HepG2 (cell line): ENCODE results near the gene CELSR3. TPM values are rescaled to one million over a fixed set of nuclear protein-coding genes. Genes with fewer than 3 reads are reported as not detected.

Experiments used
- ATAC-seq: fragments of 200-7000 bp; cut with Tn5 transposase; 3 replicates; pipeline ENCODE4 v1.9.1; 2020; ENCODE audit warnings: mild to moderate bottlenecking, moderate library complexity
- BruUV-seq: library from RNA; stranded (reverse); fragments of 400-500 nt; replicated peaks from 2 replicates; lab custom pipeline; 2021; lab: Mats Ljungman, UMichigan
- CTCF ChIA-PET: fragments of 300-600 bp; formaldehyde crosslinking; extraction: SDS; loops from one replicate; lab custom pipeline; 2021; ENCODE audit warnings: low total read pairs, inconsistent platforms, low intra/inter-chr PET ratio; lab: Yijun Ruan, JAX
- POLR2A ChIA-PET: fragments of 350-600 bp; sonication (Branson Sonifier 250); formaldehyde crosslinking; loops from one replicate; lab custom pipeline; 2020; ENCODE audit warnings: antibody characterized with exemption, inconsistent platforms; lab: Yijun Ruan, JAX
- DNase-seq: peaks from one replicate; pipeline ENCODE4 v3.0.0-alpha.2; 2015; ENCODE audit warnings: low spot score
- FAIRE-seq: peaks from 3 replicates; lab custom pipeline; 2011; peaks lifted over from hg19 to GRCh38; lab: Jason Lieb, UNC
- H2AFZ ChIP-seq: one replicate; pipeline ENCODE4 v1.6.1; 2011; ENCODE audit warnings: low read length, inconsistent platforms
- H3K27ac ChIP-seq: fragments of 300-600 bp; 3 replicates; pipeline ENCODE4 v1.8.0; 2011; ENCODE audit warnings: mixed run types, mild to moderate bottlenecking, mixed read lengths, low read length, inconsistent platforms; ENCODE audit not compliant: insufficient read depth; ENCODE audit errors: extremely low read length
- H3K27me3 ChIP-seq, 2 experiments: fragments of 200-600 bp in 1 of 2; 2 replicates in 1 of 2; 3 replicates in 1 of 2; pipeline versions ENCODE4 v1.6.0 to v1.8.0; 2011; ENCODE audit warnings: low read length in 2 of 2, mild to moderate bottlenecking in 2 of 2, moderate library complexity in 2 of 2, inconsistent platforms in 1 of 2; ENCODE audit not compliant: insufficient read depth in 2 of 2, control insufficient read depth in 1 of 2
- H3K36me3 ChIP-seq, 2 experiments: fragments of 200-600 bp in 1 of 2; replicated peaks in 1 of 2; 2 replicates in 1 of 2; 3 replicates in 1 of 2; pipeline versions ENCODE4 v1.5.1 to v1.8.0; 2011; ENCODE audit warnings: low read length in 2 of 2, inconsistent platforms in 1 of 2; ENCODE audit not compliant: insufficient read depth in 2 of 2, control insufficient read depth in 1 of 2
- H3K4me1 ChIP-seq: 2 replicates; pipeline ENCODE4 v1.5.1; 2012; ENCODE audit warnings: low read length, inconsistent platforms; ENCODE audit not compliant: insufficient read depth
- H3K4me2 ChIP-seq: 2 replicates; pipeline ENCODE4 v1.6.0; 2011; ENCODE audit warnings: low read depth, low read length, inconsistent platforms
- H3K4me3 ChIP-seq, 3 experiments: fragments of 200-600 bp in 1 of 3; sonication (generic), shearing (Covaris generic) in 1 of 3; replicated peaks in 1 of 3; 2 replicates each; pipeline ENCODE4 v1.5.1; 2011 to 2016; ENCODE audit warnings: low read length in 3 of 3, inconsistent platforms in 2 of 3, low read depth in 2 of 3, mild to moderate bottlenecking in 2 of 3, control low read depth in 1 of 3, mixed read lengths in 1 of 3; ENCODE audit not compliant: insufficient read depth in 1 of 3
- H3K79me2 ChIP-seq: one replicate; pipeline ENCODE4 v1.6.1; 2011; ENCODE audit warnings: low read length, inconsistent platforms; ENCODE audit not compliant: insufficient read depth
- H3K9ac ChIP-seq: 2 replicates; pipeline ENCODE4 v1.6.0; 2011; ENCODE audit warnings: mild to moderate bottlenecking, low read depth, low read length, inconsistent platforms; ENCODE audit not compliant: insufficient read depth
- H3K9me3 ChIP-seq: 2 replicates; pipeline ENCODE4 v1.5.1; 2012; ENCODE audit warnings: mild to moderate bottlenecking, low read length
- H4K20me1 ChIP-seq: 2 replicates; pipeline ENCODE4 v1.6.0; 2011; ENCODE audit warnings: inconsistent platforms, mild to moderate bottlenecking, low read length, moderate library complexity; ENCODE audit not compliant: insufficient read depth
- ATF7-NPFF ChIP-seq: sonication (generic); formaldehyde crosslinking; IDR thresholded peaks from 2 replicates; pipeline ENCODE4 v1.8.1; 2023; ENCODE audit warnings: mild to moderate bottlenecking, low read depth, missing genetic modification reagents, moderate library complexity
- ERF ChIP-seq: IDR thresholded peaks from 2 replicates; pipeline ENCODE4 v1.6.1; 2018; ENCODE audit warnings: missing biosample characterization, missing genetic modification reagents
- FOXM1 ChIP-seq: sonication (generic); formaldehyde crosslinking; IDR thresholded peaks from 2 replicates; pipeline ENCODE4 v1.5.0; 2020; ENCODE audit warnings: missing genetic modification reagents
- MTF2 ChIP-seq: sonication (generic); formaldehyde crosslinking; IDR thresholded peaks from 2 replicates; pipeline ENCODE4 v1.5.0; 2020; ENCODE audit warnings: missing genetic modification reagents, borderline replicate concordance
- NFIC ChIP-seq: IDR thresholded peaks from 2 replicates; pipeline ENCODE4 v1.6.1; 2012; ENCODE audit warnings: mild to moderate bottlenecking, low read length, inconsistent platforms
- POGZ ChIP-seq: sonication (generic); formaldehyde crosslinking; IDR thresholded peaks from 2 replicates; pipeline ENCODE4 v1.4.0; 2020; ENCODE audit warnings: mild to moderate bottlenecking, missing genetic modification reagents
- SIX4 ChIP-seq: sonication (generic); formaldehyde crosslinking; IDR thresholded peaks from 2 replicates; pipeline ENCODE4 v1.4.0; 2020; ENCODE audit warnings: missing genetic modification reagents
- SNAPC2 ChIP-seq: sonication (generic); formaldehyde crosslinking; IDR thresholded peaks from 2 replicates; pipeline ENCODE4 v1.8.1; 2022; ENCODE audit warnings: mild to moderate bottlenecking, missing genetic modification reagents
- TEAD2 ChIP-seq: sonication (generic); formaldehyde crosslinking; IDR thresholded peaks from 2 replicates; pipeline ENCODE4 v1.9.0; 2021; ENCODE audit warnings: missing genetic modification reagents
- ZNF552 ChIP-seq: sonication (generic); formaldehyde crosslinking; IDR thresholded peaks from 2 replicates; pipeline ENCODE4 v1.9.0; 2022; ENCODE audit warnings: missing genetic modification reagents, mild to moderate bottlenecking, borderline replicate concordance
- ZNF562 ChIP-seq: sonication (generic); formaldehyde crosslinking; IDR thresholded peaks from 2 replicates; pipeline ENCODE4 v1.8.0; 2022; ENCODE audit warnings: missing genetic modification reagents, borderline replicate concordance
- ZNF563 ChIP-seq: sonication (generic); formaldehyde crosslinking; IDR thresholded peaks from 2 replicates; pipeline ENCODE4 v1.8.0; 2022; ENCODE audit warnings: mild to moderate bottlenecking, moderate library complexity, missing genetic modification reagents
- ZNF564 ChIP-seq: sonication (generic); formaldehyde crosslinking; IDR thresholded peaks from 2 replicates; pipeline ENCODE4 v1.8.1; 2023; ENCODE audit warnings: mild to moderate bottlenecking, missing genetic modification reagents
- ZNF616 ChIP-seq: sonication (generic); formaldehyde crosslinking; IDR thresholded peaks from 2 replicates; pipeline ENCODE4 v1.5.0; 2020; ENCODE audit warnings: low read depth, mild to moderate bottlenecking, missing genetic modification reagents
- ZNF83 ChIP-seq: sonication (generic); formaldehyde crosslinking; IDR thresholded peaks from 2 replicates; pipeline ENCODE4 v1.4.0; 2020; ENCODE audit warnings: missing genetic modification reagents, mild to moderate bottlenecking, borderline replicate concordance
- WGBS: methylation state at CpG from one replicate; pipeline ENCODE4 v1.1.6; 2017; ENCODE audit warnings: low lambda C conversion rate; 5-methylcytosine and 5-hydroxymethylcytosine counted together
- in situ Hi-C: cut with HindIII; loops from 2 replicates; pipeline ENCODE4 v1.10.0; 2017; ENCODE audit warnings: low pct_unique_long_range_greater_than_20kb; ENCODE audit not compliant: extremely low pct_ligation_motif_present
- intact Hi-C: fragments of 100-400 bp; cut with micrococcal nuclease; formaldehyde crosslinking; loops from one replicate; pipeline ENCODE4 v1.10.0; 2022; ENCODE audit not compliant: unreplicated experiment
- polyA plus RNA-seq, 8 experiments: library from polyadenylated mRNA; depleted of rRNA in 3 of 8; stranded (reverse) in 7 of 8; unstranded in 1 of 8; fragments of >200 nt; fragmentation: Illumina TruSeq in 4 of 8; extraction: Trizol in 4 of 8; gene quantifications; 2 replicates each; pipeline versions ENCODE4 v1.2.1 to v1.2.3, GENCODE V29; 2011 to 2016; ENCODE audit warnings: low read depth in 4 of 8, missing spikeins in 1 of 8, mixed read lengths in 1 of 8; ENCODE audit not compliant: insufficient read depth in 1 of 8
- total RNA-seq, 5 experiments: library from RNA; depleted of rRNA; stranded (reverse); fragments of >200 nt; fragmentation: Illumina TruSeq; extraction: Trizol; gene quantifications; 2 replicates each; pipeline ENCODE4 v1.2.3, GENCODE V29; 2016; ENCODE audit warnings: low read depth in 1 of 5
- TF ChIP-seq, protein P1 (sequence below): IDR thresholded peaks from 2 replicates; pipeline ENCODE4 v1.6.1; 2016; ENCODE audit warnings: missing compliant biosample characterization, missing genetic modification reagents, borderline replicate concordance
- TF ChIP-seq, protein P2 (sequence below): sonication (generic); formaldehyde crosslinking; IDR thresholded peaks from 2 replicates; pipeline ENCODE4 v1.4.0; 2020; ENCODE audit warnings: mild to moderate bottlenecking, missing genetic modification reagents, borderline replicate concordance

The CELSR3 gene
- total and polyA plus RNA-seq, 2 of the 13 experiments (the other 11 are each of a cell fraction or from before 2014, with no cell fraction given) = 5.4 to 6.7 TPM

DNA sequence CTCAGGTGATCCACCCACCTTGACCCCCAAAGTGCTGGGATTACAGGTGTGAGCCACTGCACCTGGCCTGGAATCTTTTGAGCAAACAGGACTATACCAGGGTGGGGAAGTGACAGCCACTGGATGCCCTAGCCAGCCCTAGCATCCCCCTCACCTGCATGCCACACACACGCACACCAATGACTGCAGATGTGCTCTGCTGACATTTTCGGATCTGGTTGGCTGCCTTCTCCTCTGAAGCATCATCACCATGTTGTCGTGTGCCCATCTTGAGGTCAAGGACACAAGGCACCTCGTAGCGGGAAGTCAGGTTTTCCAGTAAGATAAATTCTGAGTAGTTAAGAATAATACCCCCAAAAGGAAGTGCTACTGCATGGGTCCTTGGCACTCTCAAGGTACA is 26.7 kb upstream of the CELSR3 start:
- Histone ChIP-seq H3K27me3 (no peaks in the 10 kb centered on the region; a peak in 2 of 5 replicates), H3K4me1 (peaks cover 10% of the 10 kb centered on the region), H3K79me2 (peaks cover 10% of the 10 kb centered on the region), H3K9me3 (no peaks in the 10 kb centered on the region), H4K20me1 (no peaks in the 10 kb centered on the region), H3K9ac (no peak overlapping the region), H3K4me3 (no peak overlapping the region), H3K27ac (no peak overlapping the region), H2AFZ (no peak overlapping the region), H3K4me2 (no peak overlapping the region), H3K36me3 (peaks cover 26 to 64% of the 10 kb centered on the region in 2 experiments)
- ATAC-seq (no peak), FAIRE-seq (no peak), DNase-seq (no peak)
- TF ChIP-seq SIX4 (no peak), ZNF552 (CRISPR knock-in tag) (no peak), TEAD2 (no peak), SNAPC2 (no peak), ZNF563 (no peak), NFIC (no peak), POGZ (CRISPR knock-in tag) (no peak), ZNF616 (CRISPR knock-in tag) (no peak), ZNF564 (CRISPR knock-in tag) (no peak), ZNF83 (no peak), ERF (CRISPR knock-in tag) (no peak), FOXM1 (CRISPR knock-in tag) (no peak), ZNF562 (CRISPR knock-in tag) (no peak), MTF2 (CRISPR knock-in tag) (no peak), ATF7-NPFF (CRISPR knock-in tag) (no peak)
- TF ChIP-seq, protein P1, sequence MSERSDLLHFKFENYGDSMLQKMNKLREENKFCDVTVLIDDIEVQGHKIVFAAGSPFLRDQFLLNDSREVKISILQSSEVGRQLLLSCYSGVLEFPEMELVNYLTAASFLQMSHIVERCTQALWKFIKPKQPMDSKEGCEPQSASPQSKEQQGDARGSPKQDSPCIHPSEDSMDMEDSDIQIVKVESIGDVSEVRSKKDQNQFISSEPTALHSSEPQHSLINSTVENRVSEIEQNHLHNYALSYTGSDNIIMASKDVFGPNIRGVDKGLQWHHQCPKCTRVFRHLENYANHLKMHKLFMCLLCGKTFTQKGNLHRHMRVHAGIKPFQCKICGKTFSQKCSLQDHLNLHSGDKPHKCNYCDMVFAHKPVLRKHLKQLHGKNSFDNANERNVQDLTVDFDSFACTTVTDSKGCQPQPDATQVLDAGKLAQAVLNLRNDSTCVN (CRISPR knock-in tag) = no peak
- TF ChIP-seq, protein P2, sequence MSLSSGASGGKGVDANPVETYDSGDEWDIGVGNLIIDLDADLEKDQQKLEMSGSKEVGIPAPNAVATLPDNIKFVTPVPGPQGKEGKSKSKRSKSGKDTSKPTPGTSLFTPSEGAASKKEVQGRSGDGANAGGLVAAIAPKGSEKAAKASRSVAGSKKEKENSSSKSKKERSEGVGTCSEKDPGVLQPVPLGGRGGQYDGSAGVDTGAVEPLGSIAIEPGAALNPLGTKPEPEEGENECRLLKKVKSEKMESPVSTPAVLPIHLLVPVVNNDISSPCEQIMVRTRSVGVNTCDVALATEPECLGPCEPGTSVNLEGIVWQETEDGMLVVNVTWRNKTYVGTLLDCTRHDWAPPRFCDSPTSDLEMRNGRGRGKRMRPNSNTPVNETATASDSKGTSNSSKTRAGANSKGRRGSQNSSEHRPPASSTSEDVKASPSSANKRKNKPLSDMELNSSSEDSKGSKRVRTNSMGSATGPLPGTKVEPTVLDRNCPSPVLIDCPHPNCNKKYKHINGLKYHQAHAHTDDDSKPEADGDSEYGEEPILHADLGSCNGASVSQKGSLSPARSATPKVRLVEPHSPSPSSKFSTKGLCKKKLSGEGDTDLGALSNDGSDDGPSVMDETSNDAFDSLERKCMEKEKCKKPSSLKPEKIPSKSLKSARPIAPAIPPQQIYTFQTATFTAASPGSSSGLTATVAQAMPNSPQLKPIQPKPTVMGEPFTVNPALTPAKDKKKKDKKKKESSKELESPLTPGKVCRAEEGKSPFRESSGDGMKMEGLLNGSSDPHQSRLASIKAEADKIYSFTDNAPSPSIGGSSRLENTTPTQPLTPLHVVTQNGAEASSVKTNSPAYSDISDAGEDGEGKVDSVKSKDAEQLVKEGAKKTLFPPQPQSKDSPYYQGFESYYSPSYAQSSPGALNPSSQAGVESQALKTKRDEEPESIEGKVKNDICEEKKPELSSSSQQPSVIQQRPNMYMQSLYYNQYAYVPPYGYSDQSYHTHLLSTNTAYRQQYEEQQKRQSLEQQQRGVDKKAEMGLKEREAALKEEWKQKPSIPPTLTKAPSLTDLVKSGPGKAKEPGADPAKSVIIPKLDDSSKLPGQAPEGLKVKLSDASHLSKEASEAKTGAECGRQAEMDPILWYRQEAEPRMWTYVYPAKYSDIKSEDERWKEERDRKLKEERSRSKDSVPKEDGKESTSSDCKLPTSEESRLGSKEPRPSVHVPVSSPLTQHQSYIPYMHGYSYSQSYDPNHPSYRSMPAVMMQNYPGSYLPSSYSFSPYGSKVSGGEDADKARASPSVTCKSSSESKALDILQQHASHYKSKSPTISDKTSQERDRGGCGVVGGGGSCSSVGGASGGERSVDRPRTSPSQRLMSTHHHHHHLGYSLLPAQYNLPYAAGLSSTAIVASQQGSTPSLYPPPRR = no peak
- BruUV-seq = no TSS peak
- in situ Hi-C loops (no loop called here), intact Hi-C loops (no loop called here)
- 79% methylated on average over 5 of the region's 5 CpGs for WGBS
- POLR2A ChIA-PET = no interaction called here
- CTCF ChIA-PET = no interaction called here
